Measurements from ENCODE around the gene C9orf152. TPM values are rescaled to one million over a fixed set of nuclear protein-coding genes. Genes with fewer than 3 reads are reported as not detected.

Gene C9orf152
- total RNA-seq, 1 donor from 2014 or later = 0.30 TPM

GRCh38 chr9:110180511-110181434, 27.2 kb downstream of the C9orf152 start:
- no peak for DNase-seq

- no peak for DNase-seq
Measured at GRCh38 chr9:110179734-110180133, 28.2 kb downstream of the C9orf152 start.

- DNase-seq = no peak
Measured at GRCh38 chr9:110178281-110178680, 29.7 kb downstream of the C9orf152 start.

GRCh38 chr9:110175275-110175968, 32.5 kb downstream of the C9orf152 start:
- no peak for DNase-seq

GRCh38 chr9:110173322-110173642, 34.7 kb downstream of the C9orf152 start:
- no peak for DNase-seq

- no peak for DNase-seq
Measured at GRCh38 chr9:110170357-110171257, 37.4 kb downstream of the C9orf152 start.

GRCh38 chr9:110168486-110168885, 39.5 kb downstream of the C9orf152 start:
- DNase-seq = no peak

GRCh38 chr9:110161940-110162339, 46.0 kb downstream of the C9orf152 start:
- no peak for DNase-seq

GRCh38 chr9:110160685-110161084, 47.3 kb downstream of the C9orf152 start:
- DNase-seq = no peak

- no peak for DNase-seq
Measured at GRCh38 chr9:110160123-110160522, 47.8 kb downstream of the C9orf152 start.

- DNase-seq = no peak
Measured at GRCh38 chr9:110157823-110158664, 49.9 kb downstream of the C9orf152 start.

- DNase-seq = peak; percentile 94
Measured at GRCh38 chr9:110156902-110157301, 51.1 kb downstream of the C9orf152 start.

GRCh38 chr9:110156416-110156815, 51.5 kb downstream of the C9orf152 start:
- DNase-seq = no peak

GRCh38 chr9:110155751-110156150, 52.2 kb downstream of the C9orf152 start:
- no peak for DNase-seq

GRCh38 chr9:110153431-110153830, 54.5 kb downstream of the C9orf152 start:
- no peak for DNase-seq

GRCh38 chr9:110152704-110153374, 55.1 kb downstream of the C9orf152 start:
- peak; percentile 76 for DNase-seq

Other genes with a start within 250 kb of the C9orf152 start
- 94.3 TPM for gene TXN, start 48.3 kb upstream of the C9orf152 start, total RNA-seq
- not detected for gene TXNDC8, start 129.7 kb upstream of the C9orf152 start, total RNA-seq

Measured in skin of body (tissue), 2 donors.